Testis (tissue), 3 donors: ENCODE data around the gene NECTIN1. TPM values are rescaled to one million over a fixed set of nuclear protein-coding genes. Genes with fewer than 3 reads are reported as not detected.
A peak's percentile ranks its signal among the peaks of the same experiment; 100 is the strongest.

Source experiments
- DNase-seq: peaks from one replicate; pipeline ENCODE4 v3.0.0-alpha.2; 2019
- H3K27ac ChIP-seq, 2 donors: fragments of 200-600 bp; sonication (generic); one replicate each; pipeline ENCODE4 v1.5.1; 2019
- H3K27me3 ChIP-seq: fragments of 200-600 bp; sonication (generic); one replicate; pipeline ENCODE4 v1.5.1; 2019
- H3K36me3 ChIP-seq: fragments of 200-600 bp; sonication (generic); one replicate; pipeline ENCODE4 v1.5.1; 2017; ENCODE audit warnings: low read depth; ENCODE audit errors: missing control alignments
- H3K4me1 ChIP-seq: fragments of 200-600 bp; sonication (generic); one replicate; pipeline ENCODE4 v1.5.1; 2019
- H3K4me3 ChIP-seq, 2 donors: fragments of 200-600 bp; sonication (generic); one replicate each; pipeline ENCODE4 v1.5.1; 2017 to 2019
- H3K9me3 ChIP-seq: fragments of 200-600 bp; sonication (generic); one replicate; pipeline ENCODE4 v1.5.1; 2017
- CTCF ChIP-seq, 3 experiments: fragments of 450-650 bp in 2 of 3; fragments of 200-600 bp in 1 of 3; sonication (generic) in 1 of 3; IDR thresholded peaks; one replicate each; pipeline ENCODE4 v1.5.1; 2016 to 2019; ENCODE audit warnings: antibody characterized with exemption in 3 of 3, mild to moderate bottlenecking in 2 of 3, moderate library complexity in 1 of 3
- POLR2A ChIP-seq: fragments of 450-650 bp; IDR thresholded peaks from one replicate; pipeline ENCODE4 v1.6.1; 2017; ENCODE audit warnings: antibody characterized with exemption, mild to moderate bottlenecking, moderate library complexity
- WGBS, 2 donors: methylation state at CpG; one replicate each; pipeline ENCODE4 v1.1.5; 2018; 5-methylcytosine and 5-hydroxymethylcytosine counted together
- intact Hi-C: fragments of 100-400 bp; cut with DNase I; formaldehyde crosslinking; loops from one replicate; pipeline ENCODE4 v1.15.1; 2023; ENCODE audit warnings: low total_unique reads
- polyA plus RNA-seq: library from polyadenylated mRNA; stranded (reverse); fragments of 350-450 nt; fragmentation: Illumina TruSeq; extraction: RNeasy Lipid Tissue Mini Kit (QIAGEN cat#74804); gene quantifications from one replicate; pipeline ENCODE4 v1.2.3, GENCODE V29; 2014; ENCODE audit warnings: low read depth, low replicate concordance; ENCODE audit not compliant: insufficient read depth
- total RNA-seq, 2 donors: library from RNA; depleted of rRNA; stranded (reverse); fragments of >200 nt; gene quantifications; one replicate each; pipeline ENCODE4 v1.2.3, GENCODE V29; 2016

NECTIN1 gene
- total and polyA plus RNA-seq, 3 donors from 2014 or later, result 5.2 to 5.4 (median 5.2) TPM

GRCh38 chr11:119776031-119776636, 47.1 kb upstream of the NECTIN1 start:
- TF ChIP-seq CTCF (IDR thresholded peaks at IDR 0.05), result no peak
- no peak for TF ChIP-seq POLR2A
- intact Hi-C loops, result no loop called here
- DNase-seq, result peak; percentile 25
- Histone ChIP-seq H3K27ac (no peak overlapping the region), H3K27me3 (no peaks in the 10 kb centered on the region), H3K36me3 (no peaks in the 10 kb centered on the region), H3K4me3 (no peak overlapping the region), H3K4me1 (peaks cover 11% of the 10 kb centered on the region), H3K9me3 (no peaks in the 10 kb centered on the region)
- 36 to 56% methylated on average over 2 to 4 of the region's 4 CpGs for WGBS, 2 donors

DNA sequence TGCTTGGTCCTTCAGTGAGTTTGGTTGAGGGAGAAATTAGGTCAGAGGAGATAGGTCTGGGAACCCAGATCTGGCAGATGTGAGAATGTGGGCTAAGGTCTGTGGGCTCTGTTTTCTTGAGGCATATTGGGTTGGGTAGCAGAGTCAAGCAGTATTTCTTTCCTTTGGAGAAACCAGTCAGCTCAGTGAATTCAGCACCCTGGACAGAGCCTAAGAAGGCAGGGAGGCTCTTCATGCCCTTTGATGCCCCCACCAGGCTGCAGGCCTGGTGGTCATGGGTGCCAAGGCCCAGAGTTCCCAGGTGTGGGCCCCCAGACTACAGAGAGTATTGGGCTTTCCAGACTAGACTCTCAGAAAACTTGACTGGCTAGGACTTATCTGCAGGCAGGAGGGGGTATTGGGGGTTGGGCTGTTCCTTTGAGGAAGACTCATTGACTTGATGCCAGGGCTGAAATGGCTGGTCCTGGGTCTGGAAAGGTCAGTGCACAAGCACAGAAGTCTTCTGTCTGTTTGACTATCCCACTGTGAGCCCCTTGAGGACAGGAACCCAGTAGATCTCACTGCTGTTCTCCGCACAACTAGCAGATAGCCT, 45.3 kb upstream of the NECTIN1 start:
- DNase-seq, result no peak
- no peaks in the 10 kb centered on the region for H3K36me3 ChIP-seq
- no peaks in the 10 kb centered on the region for H3K9me3 ChIP-seq
- no peak overlapping the region for H3K27ac ChIP-seq
- no peak overlapping the region for H3K4me3 ChIP-seq
- intact Hi-C loops, result no loop called here
- WGBS, 2 donors, result 100% methylated on average over 1 of the region's 1 CpG
- TF ChIP-seq POLR2A (no peak), CTCF (IDR thresholded peaks at IDR 0.05) (no peak)
- H3K4me1 ChIP-seq, result peaks cover 7% of the 10 kb centered on the region
- H3K27me3 ChIP-seq, result no peaks in the 10 kb centered on the region

GRCh38 chr11:119772641-119773415, 43.8 kb upstream of the NECTIN1 start:
- H3K36me3 ChIP-seq, result no peaks in the 10 kb centered on the region
- WGBS, 2 donors, result 64 to 81% methylated on average over 8 of the region's 8 CpGs

GRCh38 chr11:119772076-119772475, 43.1 kb upstream of the NECTIN1 start:
- Histone ChIP-seq H3K4me3 (no peak overlapping the region), H3K27me3 (peaks cover 2% of the 10 kb centered on the region), H3K36me3 (no peaks in the 10 kb centered on the region), H3K27ac (no peak overlapping the region), H3K9me3 (no peaks in the 10 kb centered on the region), H3K4me1 (peaks cover 7% of the 10 kb centered on the region)
- DNase-seq, result no peak
- TF ChIP-seq POLR2A, result no peak
- TF ChIP-seq CTCF (IDR thresholded peaks at IDR 0.05), result no peak
- intact Hi-C loops, result no loop called here

More at GRCh38 chr11:119772641-119773415, 43.8 kb upstream of the NECTIN1 start:
- Histone ChIP-seq H3K27ac (no peak overlapping the region), H3K9me3 (no peaks in the 10 kb centered on the region), H3K4me3 (no peak overlapping the region), H3K27me3 (no peaks in the 10 kb centered on the region), H3K4me1 (peaks cover 7% of the 10 kb centered on the region)
- no peak for DNase-seq
- TF ChIP-seq POLR2A (no peak), CTCF (IDR thresholded peaks at IDR 0.05) (no peak)
- intact Hi-C loops, result no loop called here
